GM21390 (cell line): ENCODE data around the gene EFR3B.

Experiments
- ATAC-seq: cut with Tn5 transposase; IDR thresholded peaks from one replicate; pipeline ENCODE4 v1.9.1; 2021; ENCODE audit not compliant: unreplicated experiment

Gene EFR3B

DNA sequence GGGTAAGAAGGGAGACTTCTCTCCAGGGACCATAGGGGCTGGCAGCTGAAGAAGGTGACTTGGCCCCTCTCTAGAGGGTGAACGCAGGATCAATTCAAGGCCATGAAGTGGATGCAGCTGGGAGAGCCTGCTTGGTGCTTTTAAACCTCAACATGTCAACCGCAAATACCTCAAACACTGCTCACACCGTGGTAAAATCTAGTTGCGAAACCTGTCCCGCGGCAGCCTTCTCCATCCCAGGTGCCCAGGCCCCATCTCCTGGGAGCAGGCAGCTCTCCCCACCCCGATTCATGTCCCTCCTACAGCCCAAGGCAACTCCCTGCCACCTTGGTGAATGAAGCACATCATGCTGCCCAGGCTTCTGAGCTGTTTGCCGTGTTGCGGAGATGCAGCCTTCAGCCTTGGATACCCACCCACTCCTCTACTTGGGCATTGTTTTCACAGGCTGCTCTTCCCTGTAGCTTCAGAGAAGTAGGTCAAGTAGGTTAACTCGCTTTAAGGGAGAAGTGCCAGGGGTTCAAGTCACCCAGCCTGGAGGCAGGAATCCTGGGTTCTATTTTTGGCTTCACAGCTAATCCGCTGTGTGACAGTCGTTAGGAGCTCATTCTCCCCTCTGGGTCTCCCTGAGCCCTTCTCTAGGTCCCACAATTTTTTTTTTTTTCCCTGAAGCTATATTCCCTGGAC, 6.2 kb upstream of the EFR3B start:
- no peak for ATAC-seq

DNA sequence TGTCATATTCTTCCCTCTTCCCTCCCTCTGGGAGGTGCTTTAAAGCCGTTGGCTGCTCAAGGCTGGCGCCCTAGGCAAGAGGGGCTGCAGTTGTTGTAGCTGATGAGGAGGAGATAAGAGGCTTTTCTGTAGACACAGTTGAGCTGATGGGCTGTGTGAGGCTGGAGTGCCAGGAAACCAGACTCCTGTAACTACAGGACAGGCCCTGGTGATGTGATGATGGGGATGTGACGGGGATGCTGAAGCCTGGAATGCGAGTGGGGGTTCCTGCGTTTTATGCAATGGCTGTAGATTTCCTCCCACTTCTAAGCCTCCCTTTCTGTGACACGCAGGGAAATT, 5.7 kb upstream of the EFR3B start:
- no peak for ATAC-seq

GRCh38 chr2:25039126-25039525, 2.8 kb upstream of the EFR3B start:
- ATAC-seq: no peak

DNA sequence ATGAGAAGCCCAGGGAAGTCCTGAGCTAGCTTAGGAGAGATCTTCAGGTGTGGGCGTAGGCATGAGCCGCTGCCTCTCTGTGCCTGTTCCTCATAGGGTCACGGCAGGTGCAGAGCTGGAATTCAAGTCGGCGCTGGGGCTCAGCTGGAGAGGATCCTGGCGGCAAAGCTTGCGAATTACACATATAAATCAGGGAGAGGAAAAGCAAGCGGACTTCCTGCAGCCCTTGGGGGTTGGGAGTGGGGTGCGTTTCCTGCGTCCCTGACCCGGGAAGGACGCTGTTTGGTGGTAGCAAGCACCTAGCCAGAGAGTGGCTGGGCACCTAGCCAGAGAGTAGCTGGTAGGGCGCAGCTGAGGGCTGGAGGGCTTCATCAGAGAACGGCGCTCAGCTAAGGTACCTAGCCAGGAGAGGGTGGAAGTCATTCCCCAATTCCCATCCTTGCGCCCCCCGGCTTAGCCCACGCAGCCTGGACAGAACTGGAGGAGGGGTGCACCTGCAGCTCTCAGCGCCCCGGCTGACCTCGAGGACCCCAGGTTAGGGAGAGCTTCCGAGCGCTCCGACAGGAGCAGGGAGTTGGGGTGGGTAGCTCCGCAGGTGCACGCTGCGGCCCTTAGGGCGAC, 459 bp upstream of the EFR3B start:
- no peak for ATAC-seq

- ATAC-seq: peak; percentile 5
Observed at GRCh38 chr2:25042321-25043240, 705 bp downstream of the EFR3B start.

DNA sequence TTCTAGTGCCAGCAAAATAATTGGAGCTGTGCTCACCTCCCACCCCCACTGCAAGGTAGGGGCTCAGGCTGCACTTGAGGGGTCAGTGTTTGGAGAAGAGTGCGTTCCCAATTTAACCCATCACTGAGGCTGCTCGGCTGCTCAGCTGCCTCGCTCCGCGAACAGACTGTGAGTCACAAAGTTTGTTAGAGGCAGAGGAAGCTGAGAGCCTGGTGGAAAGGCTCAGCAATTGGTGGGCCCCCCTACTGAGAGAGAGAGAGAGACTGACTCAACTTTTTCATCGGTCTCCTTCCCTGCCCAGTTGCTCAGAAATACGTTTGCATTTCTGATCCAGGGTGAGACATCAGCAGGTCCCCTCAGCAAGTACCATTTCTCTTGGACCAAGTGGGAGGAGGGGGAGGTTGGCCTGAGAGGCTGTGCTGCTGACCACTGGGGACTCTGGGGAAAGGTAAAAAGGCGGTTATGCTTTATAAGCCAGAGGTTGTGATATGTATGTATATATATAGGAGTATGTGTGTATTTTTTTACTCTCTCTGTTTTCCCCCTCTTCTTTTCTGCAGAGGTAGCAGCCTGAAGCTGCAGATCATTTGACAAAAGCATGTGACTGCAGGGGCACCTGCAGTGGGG, 1.5 kb downstream of the EFR3B start:
- ATAC-seq: no peak

- ATAC-seq: no peak
Observed at GRCh38 chr2:25044011-25044410, 2.1 kb downstream of the EFR3B start.

DNA sequence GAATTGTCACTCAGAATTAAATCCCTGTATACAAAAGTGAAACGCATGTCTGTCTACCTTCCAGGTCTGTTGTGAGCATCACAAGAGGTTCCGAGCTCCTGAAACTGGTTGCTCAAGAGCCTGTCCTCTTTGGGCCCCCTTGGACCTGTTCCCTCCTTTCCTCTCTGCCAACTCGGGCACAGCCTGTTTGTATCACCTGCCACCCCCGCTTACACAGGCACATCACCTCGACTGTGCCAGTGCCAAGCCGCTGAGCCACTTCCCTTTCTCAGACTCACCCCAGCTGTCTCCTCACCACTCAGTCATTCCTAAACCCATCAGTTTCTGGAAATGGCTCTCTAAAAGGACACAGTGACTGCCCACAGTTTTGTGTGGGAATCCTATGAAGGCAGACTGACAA, 3.1 kb downstream of the EFR3B start:
- ATAC-seq: no peak

DNA sequence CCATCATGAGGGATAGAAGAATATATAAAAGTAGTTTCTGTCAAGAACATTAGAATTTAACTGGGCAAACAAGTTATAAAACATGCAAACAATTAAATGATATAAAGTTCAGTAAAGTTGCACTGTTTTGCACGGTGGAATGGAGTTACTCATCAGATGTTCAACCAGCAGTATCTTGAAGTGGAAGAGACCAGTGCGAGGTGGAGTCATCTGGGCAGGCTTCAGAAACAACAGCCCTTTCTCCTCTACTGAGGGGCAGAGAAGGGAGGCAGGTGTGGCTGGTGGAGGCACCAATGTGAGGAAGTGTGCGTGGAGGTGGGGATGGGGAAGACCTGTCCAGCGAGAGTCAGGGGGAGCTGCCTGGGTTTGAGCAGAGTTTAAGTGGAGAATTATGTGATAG, 7.5 kb downstream of the EFR3B start:
- no peak for ATAC-seq

DNA sequence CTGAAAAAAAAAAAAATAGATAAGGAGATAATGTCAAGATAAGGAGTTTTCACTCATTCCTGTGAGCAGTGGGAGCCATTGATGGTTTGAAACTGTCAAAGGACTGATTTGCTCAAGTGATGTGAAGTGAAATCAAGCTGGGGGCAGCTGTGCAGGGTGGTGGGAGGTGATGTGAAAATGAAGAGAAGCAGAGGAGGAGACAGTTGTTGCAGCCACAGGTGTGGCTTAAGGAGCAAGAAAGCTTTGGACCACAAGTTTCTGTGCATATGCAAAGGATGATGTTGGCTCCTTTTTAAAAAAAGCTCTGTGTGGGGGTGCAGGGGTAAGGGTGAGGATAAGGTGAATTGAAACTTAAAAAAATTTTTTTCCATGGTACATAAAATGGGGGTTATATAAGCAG, 8.3 kb downstream of the EFR3B start:
- ATAC-seq: no peak

- ATAC-seq: no peak
Observed at GRCh38 chr2:25053041-25053440, 11.2 kb downstream of the EFR3B start.

- ATAC-seq: no peak
Observed at GRCh38 chr2:25054720-25055119, 12.8 kb downstream of the EFR3B start.

DNA sequence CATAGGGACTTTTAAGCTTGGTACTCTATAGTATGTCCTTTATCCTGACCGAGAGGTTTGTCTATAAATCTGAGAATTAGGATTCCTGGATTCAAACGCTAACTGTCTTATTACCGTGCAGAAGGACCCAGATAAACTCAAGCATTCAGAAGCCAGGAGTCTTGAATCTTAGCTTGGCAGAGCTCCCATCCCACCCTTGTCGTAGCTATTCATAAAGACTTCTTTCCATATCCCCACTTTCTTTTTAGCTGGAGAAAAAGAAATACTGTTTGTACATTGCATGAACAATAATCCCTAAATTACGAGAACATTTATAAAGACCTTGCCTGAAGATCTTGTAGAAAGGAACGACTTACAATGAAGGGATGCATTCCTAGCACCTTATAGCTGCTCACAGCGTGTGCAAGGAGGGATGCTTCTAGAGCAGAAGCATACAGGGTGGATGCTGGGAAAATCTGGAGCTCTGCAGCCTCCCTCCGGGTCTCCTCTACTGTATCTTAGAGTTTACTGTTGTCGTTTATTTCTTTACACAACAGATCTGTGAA, 13.6 kb downstream of the EFR3B start:
- ATAC-seq: no peak

- ATAC-seq: no peak
Observed at GRCh38 chr2:25056098-25056821, 14.4 kb downstream of the EFR3B start.

DNA sequence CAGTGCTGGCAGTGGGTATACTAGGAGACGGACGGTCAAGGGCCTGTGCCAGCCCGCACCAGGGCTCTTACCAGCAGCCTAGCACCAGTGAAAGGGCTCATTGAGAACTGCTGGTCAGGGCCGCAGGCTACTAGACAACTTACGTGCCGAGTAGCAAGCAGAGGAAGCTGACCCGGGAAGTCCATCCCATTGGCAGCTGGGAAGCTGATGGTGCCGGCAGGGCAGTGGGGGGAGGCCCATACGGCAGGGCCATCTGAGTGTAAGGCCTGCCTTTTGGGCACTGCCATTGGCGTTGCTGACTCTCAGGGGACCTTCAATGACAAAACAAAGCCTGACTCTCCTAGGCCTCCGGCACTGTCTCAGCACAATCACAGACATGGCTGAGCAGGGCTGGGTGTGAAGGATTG, 20.6 kb downstream of the EFR3B start:
- ATAC-seq: no peak

- ATAC-seq: no peak
Observed at GRCh38 chr2:25063876-25064660, 22.2 kb downstream of the EFR3B start.

- ATAC-seq: no peak
Observed at GRCh38 chr2:25065768-25066167, 23.9 kb downstream of the EFR3B start.

- no peak for ATAC-seq
Observed at GRCh38 chr2:25066455-25066854, 24.6 kb downstream of the EFR3B start.

- ATAC-seq: no peak
Observed at GRCh38 chr2:25068217-25068616, 26.3 kb downstream of the EFR3B start.

DNA sequence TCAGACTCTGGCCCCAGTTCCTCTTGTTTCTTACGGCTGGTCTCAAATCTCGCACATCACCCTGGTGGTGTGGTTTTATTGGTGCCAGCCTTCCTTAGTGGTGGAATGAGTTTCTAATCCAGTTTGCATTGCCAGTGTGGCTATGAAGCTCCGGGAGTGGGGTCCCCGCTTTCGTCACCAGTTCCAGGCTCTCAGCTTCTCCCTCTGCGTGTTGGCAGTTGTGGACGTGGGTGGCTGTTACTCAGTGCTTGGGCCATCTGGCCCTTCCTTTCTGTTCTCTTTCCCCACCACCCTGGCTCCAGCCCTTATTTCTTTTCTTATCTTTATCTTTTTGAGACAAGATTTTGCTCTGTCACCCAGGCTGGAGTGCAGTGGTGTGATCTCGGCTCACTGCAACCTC, 30.1 kb downstream of the EFR3B start:
- no peak for ATAC-seq
